Measurements from ENCODE around the gene ARHGAP11A. TPM values are rescaled to one million over a fixed set of nuclear protein-coding genes. Genes with fewer than 3 reads are reported as not detected.

Gene ARHGAP11A

Small RNA genes lying within 50 kb of the gene (small RNA-seq; reads per million reads assigned to genes)
- not detected for gene RN7SL286P
